Measurements from ENCODE around the gene INPP5A. TPM values are rescaled to one million over a fixed set of nuclear protein-coding genes. Genes with fewer than 3 reads are reported as not detected.

The INPP5A gene
- total and polyA plus RNA-seq, 2 donors (not counting 1 experiment from before 2014, with no cell fraction given), result 9.3 to 87.8 TPM

GRCh38 chr10:132626019-132626760 is 88.6 kb downstream of the INPP5A start:
- 93% methylated on average over 24 of the region's 24 CpGs for WGBS (ENCODE audit: insufficient coverage)
- POLR2A ChIA-PET, result no interaction called here
- Histone ChIP-seq H3K9ac (ENCODE audit: low read length) (no peak overlapping the region), H4K20me1 (ENCODE audit: control insufficient read depth, insufficient read depth, low read length, poor library complexity, severe bottlenecking) (peaks cover 57% of the 10 kb centered on the region), H2AFZ (ENCODE audit: insufficient read depth, low read depth, low read length, poor library complexity, severe bottlenecking) (no peak overlapping the region), H3K27ac (ENCODE audit: low read length in 2 of 2) (no peak overlapping the region), H3K27me3 (replicated peaks in 1 of 4; ENCODE audit: control extremely low read depth in 1 of 4, control insufficient read depth in 3 of 4, insufficient read depth in 4 of 4, low read length in 3 of 4) (no peaks in the 10 kb centered on the region), H3K79me2 (ENCODE audit: control insufficient read depth, insufficient read depth, low read length) (peaks cover 46% of the 10 kb centered on the region), H3K4me1 (ENCODE audit: control insufficient read depth in 2 of 2, insufficient read depth in 2 of 2, low read length in 2 of 2) (peaks cover 10 to 12% of the 10 kb centered on the region in 2 donors), H3K4me3 (ENCODE audit: control extremely low read depth in 1 of 5, extremely low read depth in 1 of 5, insufficient read depth in 1 of 5, low read depth in 2 of 5, low read length in 4 of 5) (no peak overlapping the region), H3K4me2 (replicated peaks; ENCODE audit: low read depth, low read length, poor library complexity, severe bottlenecking) (no peak overlapping the region), H3K9me3 (ENCODE audit: control extremely low read depth in 1 of 3, control insufficient read depth in 2 of 3, insufficient read depth in 1 of 3, low read length in 2 of 3) (peaks cover 0 to 5% (median 4%) of the 10 kb centered on the region in 3 donors), H3K36me3 (replicated peaks in 1 of 2; ENCODE audit: control extremely low read depth in 1 of 2, control insufficient read depth in 1 of 2, extremely low read depth in 1 of 2, insufficient read depth in 2 of 2, low read length in 1 of 2) (no peaks in the 10 kb centered on the region)
- H3K4me1 Mint-ChIP-seq, result peaks cover 55% of the 10 kb centered on the region
- CTCF ChIA-PET, result interaction anchor here (0.7 kb wide), 1 partner anchor 8 kb away, joined by 3 read pairs; no protein-coding TSS in a partner anchor
- TF ChIP-seq CTCF (IDR thresholded peaks at IDR 0.05) (no peak), EZH2 (IDR thresholded peaks at IDR 0.05; ENCODE audit: borderline replicate concordance, insufficient read depth, low read depth, low read length, poor library complexity, severe bottlenecking) (no peak)
- H3K27me3 Mint-ChIP-seq, result no peaks in the 10 kb centered on the region
- ATAC-seq (ENCODE audit: low read depth) (no peak), DNase-seq (no peak)
- no peak overlapping the region for H3K27ac Mint-ChIP-seq
- intact Hi-C loops (cut with micrococcal nuclease), result no loop called here
- peaks cover 6% of the 10 kb centered on the region for H3K9me3 Mint-ChIP-seq (ENCODE audit: insufficient read depth)
- no peak overlapping the region for H3K4me3 Mint-ChIP-seq
